ENCODE measurements around the gene C11orf91. TPM values are rescaled to one million over a fixed set of nuclear protein-coding genes. Genes with fewer than 3 reads are reported as not detected.
"Not testable (repeated sequence)": the region's sequence is repeated elsewhere in the genome, so short reads cannot be mapped to it uniquely, and the experiment has no call there.

The C11orf91 gene
- total RNA-seq, 1 donor, result not detected

DNA sequence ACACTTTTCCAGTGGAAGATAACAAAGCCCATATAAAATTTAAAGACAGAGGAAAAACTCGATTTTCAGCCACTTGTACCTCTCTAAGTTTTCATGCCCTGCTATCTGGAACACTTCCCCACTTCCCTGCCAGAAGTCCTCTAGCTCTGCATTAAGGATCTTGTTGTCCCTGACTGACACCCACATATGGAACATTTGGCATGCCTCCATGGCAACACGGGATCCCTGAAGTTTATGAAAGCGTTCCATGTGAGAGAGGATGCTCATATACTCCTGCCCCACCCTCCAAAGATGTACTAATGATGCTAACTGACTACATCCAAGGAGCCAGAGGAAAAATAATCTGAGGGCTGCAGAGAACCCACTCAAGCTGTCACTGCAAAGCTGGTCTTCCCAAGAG, 8.8 kb upstream of the C11orf91 start:
- TF ChIP-seq, protein P1, sequence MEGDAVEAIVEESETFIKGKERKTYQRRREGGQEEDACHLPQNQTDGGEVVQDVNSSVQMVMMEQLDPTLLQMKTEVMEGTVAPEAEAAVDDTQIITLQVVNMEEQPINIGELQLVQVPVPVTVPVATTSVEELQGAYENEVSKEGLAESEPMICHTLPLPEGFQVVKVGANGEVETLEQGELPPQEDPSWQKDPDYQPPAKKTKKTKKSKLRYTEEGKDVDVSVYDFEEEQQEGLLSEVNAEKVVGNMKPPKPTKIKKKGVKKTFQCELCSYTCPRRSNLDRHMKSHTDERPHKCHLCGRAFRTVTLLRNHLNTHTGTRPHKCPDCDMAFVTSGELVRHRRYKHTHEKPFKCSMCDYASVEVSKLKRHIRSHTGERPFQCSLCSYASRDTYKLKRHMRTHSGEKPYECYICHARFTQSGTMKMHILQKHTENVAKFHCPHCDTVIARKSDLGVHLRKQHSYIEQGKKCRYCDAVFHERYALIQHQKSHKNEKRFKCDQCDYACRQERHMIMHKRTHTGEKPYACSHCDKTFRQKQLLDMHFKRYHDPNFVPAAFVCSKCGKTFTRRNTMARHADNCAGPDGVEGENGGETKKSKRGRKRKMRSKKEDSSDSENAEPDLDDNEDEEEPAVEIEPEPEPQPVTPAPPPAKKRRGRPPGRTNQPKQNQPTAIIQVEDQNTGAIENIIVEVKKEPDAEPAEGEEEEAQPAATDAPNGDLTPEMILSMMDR (IDR thresholded peaks at IDR 0.05; ENCODE audit: insufficient read depth, low read depth, low read length), result no peak
- H3K4me3 ChIP-seq (ENCODE audit: low read depth, low read length), result no peak overlapping the region
- DNase-seq (ENCODE audit: low read depth), result no peak

DNA sequence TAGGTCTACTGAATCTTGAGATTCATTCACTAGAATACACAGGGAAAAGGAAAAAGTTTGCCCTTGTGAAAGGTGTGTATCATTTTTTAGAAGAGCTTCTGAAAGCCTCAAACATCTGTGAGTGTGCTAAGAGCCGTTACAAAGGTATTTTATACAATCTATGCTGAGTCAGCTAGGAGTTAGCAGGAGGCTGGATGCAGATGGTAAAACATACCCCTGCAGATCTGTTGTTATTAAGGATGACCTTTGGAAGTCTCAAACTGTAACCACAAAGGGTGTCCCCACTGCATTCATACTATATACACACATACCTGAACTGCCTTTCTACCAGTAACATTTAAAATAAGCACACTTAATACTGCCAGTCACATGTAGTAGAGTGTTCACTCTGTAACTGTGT, 8.4 kb upstream of the C11orf91 start:
- TF ChIP-seq, protein P1 (IDR thresholded peaks at IDR 0.05; ENCODE audit: insufficient read depth, low read depth, low read length), result no peak
- peak; percentile 48 for DNase-seq (ENCODE audit: low read depth)
- H3K4me3 ChIP-seq (ENCODE audit: low read depth, low read length), result no peak overlapping the region

DNA sequence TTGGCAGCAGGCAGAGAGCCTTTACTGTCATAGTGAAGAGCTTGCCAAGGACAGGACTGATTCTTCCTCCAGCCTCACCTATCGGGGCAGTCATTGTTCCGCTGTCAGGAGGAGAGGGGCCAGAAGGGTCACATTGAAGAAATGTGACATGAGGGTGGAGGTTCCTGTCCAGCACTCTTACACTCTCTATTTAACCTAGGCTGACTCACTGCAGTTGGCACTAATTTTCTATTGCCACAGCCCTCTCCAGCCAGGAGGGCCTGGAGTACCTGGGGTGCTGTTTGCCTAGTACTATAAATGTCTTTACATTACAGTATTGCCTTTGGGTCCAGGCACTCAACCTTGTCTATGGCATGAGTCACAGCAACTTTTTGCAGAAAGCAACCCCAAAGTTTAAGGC, 7.2 kb upstream of the C11orf91 start:
- H3K4me3 ChIP-seq (ENCODE audit: low read depth, low read length); DNase-seq (ENCODE audit: low read depth): not testable (repeated sequence)

DNA sequence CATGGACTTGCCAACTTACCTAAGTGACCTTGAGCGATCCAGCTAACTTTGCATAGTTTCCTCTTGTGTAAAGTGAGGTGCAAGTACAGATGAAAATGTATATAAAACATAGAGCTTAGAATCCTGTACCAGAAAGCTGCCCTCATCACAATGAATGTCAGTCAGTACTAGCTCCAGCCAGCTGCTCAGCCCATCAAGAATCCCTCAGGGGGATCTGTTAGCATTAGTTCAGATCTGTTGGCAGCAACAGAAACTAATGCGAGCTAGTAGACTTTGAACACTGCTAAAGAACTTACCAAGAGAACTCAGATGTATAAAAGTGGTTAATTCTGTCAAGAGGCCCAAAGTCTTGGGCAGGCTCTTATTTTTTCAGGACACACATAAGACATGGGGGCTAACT, 6.3 kb upstream of the C11orf91 start:
- TF ChIP-seq, protein P1 (IDR thresholded peaks at IDR 0.05; ENCODE audit: insufficient read depth, low read depth, low read length), result no peak
- DNase-seq (ENCODE audit: low read depth), result no peak
- H3K4me3 ChIP-seq (ENCODE audit: low read depth, low read length), result no peak overlapping the region

DNA sequence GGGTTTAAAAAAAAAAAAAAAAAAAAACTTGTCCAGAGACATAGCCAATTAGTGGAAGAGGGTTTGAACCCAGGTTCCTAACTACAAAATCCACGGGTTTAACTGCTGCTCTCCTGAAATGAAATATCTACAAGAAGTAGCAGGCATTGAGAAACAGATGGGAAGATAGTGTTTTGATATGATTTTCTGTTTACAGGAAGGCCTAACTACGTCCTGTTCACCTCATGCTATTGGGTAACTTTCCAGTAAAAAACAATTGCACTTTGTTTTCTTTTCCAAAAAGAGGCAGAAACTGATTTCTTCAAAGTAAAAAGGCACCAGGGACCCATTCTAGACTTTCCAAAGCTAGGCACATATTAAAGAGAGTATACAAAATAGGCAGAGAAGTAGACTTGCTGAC, 5.9 kb upstream of the C11orf91 start:
- DNase-seq (ENCODE audit: low read depth), result peak; percentile 85
- TF ChIP-seq, protein P1 (IDR thresholded peaks at IDR 0.05; ENCODE audit: insufficient read depth, low read depth, low read length), result no peak
- no peak overlapping the region for H3K4me3 ChIP-seq (ENCODE audit: low read depth, low read length)

DNA sequence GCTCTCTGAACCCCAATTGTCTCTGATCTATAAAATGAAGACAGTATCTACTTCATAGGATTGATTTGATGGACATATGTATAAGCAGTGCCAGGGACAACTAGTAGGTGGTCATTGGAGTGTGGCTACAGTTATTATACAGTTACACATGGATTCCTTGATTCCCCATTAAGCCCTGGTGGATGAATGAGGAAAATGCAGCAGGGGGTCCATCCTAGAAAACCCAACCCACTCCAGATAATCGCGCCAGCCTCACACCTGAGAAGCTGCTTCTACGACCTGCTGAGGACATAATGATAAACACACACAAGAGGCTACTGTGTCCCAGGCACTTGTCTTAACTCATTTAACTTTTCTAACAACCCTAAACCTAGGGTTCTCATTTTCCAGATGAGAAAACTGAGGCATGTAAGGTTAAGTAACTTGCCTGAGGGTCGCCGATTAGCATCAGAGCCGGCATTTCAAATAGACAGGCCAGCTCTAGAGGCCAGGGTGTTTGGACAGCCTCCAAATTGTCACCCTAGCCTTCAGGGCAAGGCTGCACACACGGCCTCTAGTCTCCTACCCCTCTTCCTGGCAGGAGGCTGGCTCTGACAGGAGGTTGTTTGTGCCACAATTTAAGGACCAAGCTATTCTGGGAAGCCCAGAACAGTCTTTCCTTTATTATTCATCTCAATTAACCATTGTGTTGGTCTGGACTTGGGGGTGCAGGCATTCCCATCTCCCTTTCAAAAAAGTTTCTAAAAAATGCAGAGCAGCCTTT, 3.8 kb upstream of the C11orf91 start:
- no peak overlapping the region for H3K4me3 ChIP-seq (ENCODE audit: low read depth, low read length)
- TF ChIP-seq, protein P1 (IDR thresholded peaks at IDR 0.05; ENCODE audit: insufficient read depth, low read depth, low read length), result peak; percentile 14
- no peak for DNase-seq (ENCODE audit: low read depth)

DNA sequence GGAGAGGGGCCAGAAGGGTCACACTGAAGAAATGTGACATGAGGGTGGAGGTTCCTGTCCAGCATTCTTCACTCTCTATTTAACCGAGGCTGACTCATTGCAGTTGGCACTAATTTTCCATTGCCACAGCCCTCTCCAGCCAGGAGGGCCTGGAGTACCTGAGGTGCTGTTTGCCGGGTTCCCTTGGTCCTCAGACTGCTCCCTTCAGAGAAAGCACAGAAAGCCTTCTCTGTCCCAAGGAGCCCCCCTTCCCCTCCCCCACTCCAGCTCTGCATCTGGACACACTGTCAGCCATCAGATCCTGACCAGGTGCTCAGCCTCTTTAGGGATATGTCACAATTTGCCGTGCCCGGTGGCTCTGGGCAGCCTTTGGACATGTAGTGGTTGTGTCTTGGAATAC, 3.2 kb upstream of the C11orf91 start:
- H3K4me3 ChIP-seq (ENCODE audit: low read depth, low read length), result no peak overlapping the region
- no peak for DNase-seq (ENCODE audit: low read depth)
- TF ChIP-seq, protein P1 (IDR thresholded peaks at IDR 0.05; ENCODE audit: insufficient read depth, low read depth, low read length), result no peak

All from fibroblast of villous mesenchyme (primary cell).